Adrenal gland (tissue), 19 donors: ENCODE measurements around the gene CD93. TPM values are rescaled to one million over a fixed set of nuclear protein-coding genes. Genes with fewer than 3 reads are reported as not detected.

Source experiments
- DNase-seq, 7 donors: peaks; one replicate each; pipeline ENCODE4 v3.0.0-alpha.2; 2019 to 2020
- H3K27ac ChIP-seq, 5 donors: fragments of 200-600 bp; sonication (generic) in 4 of 5; 1 replicate in 3 of 5; 2 replicates in 2 of 5; pipeline versions ENCODE4 v1.5.1 to v1.8.0; 2016 to 2020; ENCODE audit warnings: mild to moderate bottlenecking in 1 of 5
- H3K27me3 ChIP-seq: fragments of 200-600 bp; 2 replicates; pipeline ENCODE4 v1.8.0; 2021
- H3K36me3 ChIP-seq, 2 donors: fragments of 200-600 bp; replicated peaks in 1 of 2; 1 replicate in 1 of 2; 2 replicates in 1 of 2; pipeline versions ENCODE4 v1.5.1 to v1.8.0; 2018 to 2022
- H3K4me1 ChIP-seq, 2 donors: fragments of 200-600 bp; replicated peaks in 1 of 2; 1 replicate in 1 of 2; 2 replicates in 1 of 2; pipeline versions ENCODE4 v1.5.1 to v1.8.0; 2018 to 2021
- H3K4me3 ChIP-seq, 4 donors: fragments of 200-600 bp; sonication (generic) in 3 of 4; one replicate each; pipeline ENCODE4 v1.5.1; 2016 to 2018
- H3K9me3 ChIP-seq, 3 donors: fragments of 200-600 bp; sonication (generic) in 1 of 3; replicated peaks in 1 of 3; 1 replicate in 2 of 3; 2 replicates in 1 of 3; pipeline versions ENCODE4 v1.5.1 to v1.8.0; 2016 to 2021
- POLR2A ChIP-seq, 2 donors: fragments of 450-650 bp; IDR thresholded peaks; one replicate each; pipeline ENCODE4 v1.6.1; 2017; ENCODE audit warnings: antibody characterized with exemption in 2 of 2, mild to moderate bottlenecking in 2 of 2, moderate library complexity in 1 of 2
- whole genome bisulfite sequencing, 4 donors: extraction: QIAGEN DNeasy Blood & Tissue Kit in 2 of 4; methylation state at CpG; one replicate each; pipeline versions ENCODE4 v1.1.5 to v1.1.7; 2013 to 2017; 5-methylcytosine and 5-hydroxymethylcytosine counted together
- intact Hi-C, 2 donors: fragments of 100-400 bp; cut with DNase I; formaldehyde crosslinking; loops; one replicate each; pipeline versions ENCODE4 v1.14.1 to v1.15.0; 2022 to 2023
- long read RNA-seq, 10 donors: library from polyadenylated mRNA in 3 of 10; unstranded in 2 of 10; stranded (forward) in 1 of 10; transcript quantifications; one replicate each; pipeline ENCODE4 v2.0.0 and lab custom pipeline, GENCODE V29; 2021 to 2026
- polyA plus RNA-seq, 3 donors: library from polyadenylated mRNA; stranded (reverse); fragments of 200-250 nt in 2 of 3; fragments of 350-450 nt in 1 of 3; fragmentation: Illumina TruSeq in 1 of 3; extraction: RNeasy Lipid Tissue Mini Kit (QIAGEN cat#74804) in 1 of 3; gene quantifications; one replicate each; pipeline ENCODE4 v1.2.3, GENCODE V29; 2013 to 2014
- total RNA-seq, 9 donors: library from RNA; depleted of rRNA in 4 of 9; stranded (reverse); fragments of >200 nt in 4 of 9; fragments of 120-200 nt in 1 of 9; fragmentation: NEBNext Ultra II Directional in 1 of 9; extraction: Animal tissue kit (Norgen Biotek cat#: 25700) in 1 of 9; gene quantifications; one replicate each; pipeline versions ENCODE4 v1.1.0 to v1.2.4, GENCODE V29; 2013 to 2023
- TF ChIP-seq, protein P1 (sequence below), 6 experiments: fragments of 450-650 bp in 4 of 6; fragments of 200-600 bp in 2 of 6; sonication (generic) in 1 of 6; IDR thresholded peaks; 1 replicate in 5 of 6; 2 replicates in 1 of 6; pipeline versions ENCODE4 v1.5.1 to v1.8.0; 2016 to 2021; ENCODE audit warnings: antibody characterized with exemption in 6 of 6, mild to moderate bottlenecking in 2 of 6, moderate library complexity in 1 of 6
- donor health status: healthy with polysubstance abuse.
- donor health status: Bipolar disorder and iron deficiency.
- donor health status: DM: yes; HTN: yes; CAD: no.
- donor health status: DM: no; HTN: no; CAD: no.
- donor health status: DM: no; HTN: no; CAD: no.
- donor health status: DM: yes; HTN: yes; CAD: no.

Gene CD93, protein sequence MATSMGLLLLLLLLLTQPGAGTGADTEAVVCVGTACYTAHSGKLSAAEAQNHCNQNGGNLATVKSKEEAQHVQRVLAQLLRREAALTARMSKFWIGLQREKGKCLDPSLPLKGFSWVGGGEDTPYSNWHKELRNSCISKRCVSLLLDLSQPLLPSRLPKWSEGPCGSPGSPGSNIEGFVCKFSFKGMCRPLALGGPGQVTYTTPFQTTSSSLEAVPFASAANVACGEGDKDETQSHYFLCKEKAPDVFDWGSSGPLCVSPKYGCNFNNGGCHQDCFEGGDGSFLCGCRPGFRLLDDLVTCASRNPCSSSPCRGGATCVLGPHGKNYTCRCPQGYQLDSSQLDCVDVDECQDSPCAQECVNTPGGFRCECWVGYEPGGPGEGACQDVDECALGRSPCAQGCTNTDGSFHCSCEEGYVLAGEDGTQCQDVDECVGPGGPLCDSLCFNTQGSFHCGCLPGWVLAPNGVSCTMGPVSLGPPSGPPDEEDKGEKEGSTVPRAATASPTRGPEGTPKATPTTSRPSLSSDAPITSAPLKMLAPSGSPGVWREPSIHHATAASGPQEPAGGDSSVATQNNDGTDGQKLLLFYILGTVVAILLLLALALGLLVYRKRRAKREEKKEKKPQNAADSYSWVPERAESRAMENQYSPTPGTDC
- 10 to 100 TPM; 16.9 to 83.0 (median 47.3) TPM for total RNA-seq
- 10 to 100 TPM in 1 of 3 donors, 1 to 10 TPM in 2; 4.3 to 16.1 (median 8.0) TPM for polyA plus RNA-seq
- long read RNA-seq, donor 1, full-length matches to known transcripts, result 1 of 1 reads
- long read RNA-seq, donor 1, partial matches to known transcripts, result 0 of 1 reads
- long read RNA-seq, donor 1, other reads (novel, unspliced or antisense), result 0 of 1 reads
- long read RNA-seq, donor 2, result 0 reads
- long read RNA-seq, donor 3, result 0 reads
- long read RNA-seq, donor 4, partial matches to known transcripts, result 0 of 5 reads
- long read RNA-seq, donor 4, other reads (novel, unspliced or antisense), result 5 of 5 reads
- long read RNA-seq, donor 5, full-length matches to known transcripts, result 21 of 32 reads
- long read RNA-seq, donor 5, partial matches to known transcripts, result 0 of 32 reads
- long read RNA-seq, donor 5, other reads (novel, unspliced or antisense), result 11 of 32 reads
- long read RNA-seq, donor 6, full-length matches to known transcripts, result 1 of 8 reads
- long read RNA-seq, donor 6, partial matches to known transcripts, result 0 of 8 reads
- long read RNA-seq, donor 6, other reads (novel, unspliced or antisense), result 7 of 8 reads
- long read RNA-seq, donor 7, full-length matches to known transcripts, result 4 of 4 reads
- long read RNA-seq, donor 7, partial matches to known transcripts, result 0 of 4 reads
- long read RNA-seq, donor 7, other reads (novel, unspliced or antisense), result 0 of 4 reads
- long read RNA-seq, donor 8, full-length matches to known transcripts, result 4 of 10 reads
- long read RNA-seq, donor 8, partial matches to known transcripts, result 6 of 10 reads
- long read RNA-seq, donor 8, other reads (novel, unspliced or antisense), result 0 of 10 reads
- long read RNA-seq, donor 9, full-length matches to known transcripts, result 4 of 4 reads
- long read RNA-seq, donor 9, partial matches to known transcripts, result 0 of 4 reads
- long read RNA-seq, donor 9, other reads (novel, unspliced or antisense), result 0 of 4 reads
- long read RNA-seq, donor 10, full-length matches to known transcripts, result 3 of 3 reads
- long read RNA-seq, donor 10, partial matches to known transcripts, result 0 of 3 reads
- long read RNA-seq, donor 10, other reads (novel, unspliced or antisense), result 0 of 3 reads

- no peaks in the 10 kb centered on the region for H3K36me3 ChIP-seq
- peak; percentile 34 to 49 for TF ChIP-seq POLR2A (IDR thresholded peaks at IDR 0.05)
- TF ChIP-seq, protein P1, sequence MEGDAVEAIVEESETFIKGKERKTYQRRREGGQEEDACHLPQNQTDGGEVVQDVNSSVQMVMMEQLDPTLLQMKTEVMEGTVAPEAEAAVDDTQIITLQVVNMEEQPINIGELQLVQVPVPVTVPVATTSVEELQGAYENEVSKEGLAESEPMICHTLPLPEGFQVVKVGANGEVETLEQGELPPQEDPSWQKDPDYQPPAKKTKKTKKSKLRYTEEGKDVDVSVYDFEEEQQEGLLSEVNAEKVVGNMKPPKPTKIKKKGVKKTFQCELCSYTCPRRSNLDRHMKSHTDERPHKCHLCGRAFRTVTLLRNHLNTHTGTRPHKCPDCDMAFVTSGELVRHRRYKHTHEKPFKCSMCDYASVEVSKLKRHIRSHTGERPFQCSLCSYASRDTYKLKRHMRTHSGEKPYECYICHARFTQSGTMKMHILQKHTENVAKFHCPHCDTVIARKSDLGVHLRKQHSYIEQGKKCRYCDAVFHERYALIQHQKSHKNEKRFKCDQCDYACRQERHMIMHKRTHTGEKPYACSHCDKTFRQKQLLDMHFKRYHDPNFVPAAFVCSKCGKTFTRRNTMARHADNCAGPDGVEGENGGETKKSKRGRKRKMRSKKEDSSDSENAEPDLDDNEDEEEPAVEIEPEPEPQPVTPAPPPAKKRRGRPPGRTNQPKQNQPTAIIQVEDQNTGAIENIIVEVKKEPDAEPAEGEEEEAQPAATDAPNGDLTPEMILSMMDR (IDR thresholded peaks at IDR 0.05), result no peak
- H3K4me1 ChIP-seq, result peaks cover 0 to 4% of the 10 kb centered on the region in 2 donors
- WGBS, 4 donors, result 45 to 64% (median 60%) methylated on average over 8 to 28 of the region's 28 CpGs
- peak in 4 of 7 donors; percentile 53 to 77 (median 58) for DNase-seq
- H3K9me3 ChIP-seq, result no peaks in the 10 kb centered on the region
- peak within 1 kb of the TSS in 1 of 4 donors; percentile 46 for H3K4me3 ChIP-seq
- intact Hi-C loops, result no loop called here
- peak within 1 kb of the TSS; percentile 19 to 92 (median 70) for H3K27ac ChIP-seq
- no peaks in the 10 kb centered on the region for H3K27me3 ChIP-seq
Observed at GRCh38 chr20:23086056-23086566, at the start of gene CD93. Gene CD93, minus strand, starts transcription at chr20:23086324. Its CDS starts 132 bp downstream, at chr20:23086192.

- 86 to 95% (median 92%) methylated on average over 8 of the region's 8 CpGs for WGBS, 4 donors
- Histone ChIP-seq H3K36me3 (no peaks in the 10 kb centered on the region), H3K4me1 (peaks cover 15 to 39% of the 10 kb centered on the region in 2 donors), H3K9me3 (no peaks in the 10 kb centered on the region), H3K27ac (peak overlapping the region in 1 of 5 donors; percentile 2), H3K27me3 (no peaks in the 10 kb centered on the region), H3K4me3 (no peak overlapping the region)
- peak in 1 of 7 donors; percentile 5 for DNase-seq
- intact Hi-C loops, result no loop called here
- TF ChIP-seq, protein P1 (IDR thresholded peaks at IDR 0.05), result no peak
- no peak for TF ChIP-seq POLR2A (IDR thresholded peaks at IDR 0.05)
Observed at GRCh38 chr20:23133560-23133998, 47.5 kb upstream of the CD93 start.

DNA sequence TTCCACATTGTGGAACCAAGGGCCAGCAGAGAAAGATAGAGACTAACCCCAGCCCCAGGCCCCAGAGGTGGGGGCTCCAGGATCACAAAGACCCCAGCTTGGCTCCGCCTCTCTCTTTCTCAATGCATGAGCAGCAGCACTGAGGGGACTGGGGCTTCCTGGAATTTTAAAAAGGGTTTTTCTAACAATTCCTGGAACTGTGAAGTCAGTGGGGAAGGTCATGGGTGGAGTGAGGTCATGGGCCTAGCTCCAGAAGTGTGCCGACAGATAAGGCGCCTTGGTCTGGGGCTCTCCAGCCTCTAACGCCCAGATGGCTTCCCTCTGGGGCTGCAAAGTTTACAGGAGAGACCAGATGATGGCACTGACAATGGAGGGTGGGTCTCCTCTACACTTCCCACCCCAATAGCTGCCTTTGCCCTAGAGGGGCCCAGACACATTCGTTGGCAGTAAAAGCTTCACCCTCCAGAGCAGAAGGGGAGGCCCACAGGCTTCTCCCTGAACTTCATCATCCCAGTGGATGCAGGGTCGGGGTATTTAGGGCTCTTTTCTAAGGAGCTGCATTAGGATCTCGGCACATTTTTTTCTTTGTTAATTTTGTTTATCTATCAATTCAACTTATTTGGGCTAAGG lies 46.9 kb upstream of the CD93 start:
- no peaks in the 10 kb centered on the region for H3K36me3 ChIP-seq
- intact Hi-C loops, result no loop called here
- TF ChIP-seq, protein P1 (IDR thresholded peaks at IDR 0.05), result no peak
- no peak for TF ChIP-seq POLR2A (IDR thresholded peaks at IDR 0.05)
- peak in 5 of 7 donors; percentile 52 to 71 (median 57) for DNase-seq
- peaks cover 15 to 41% of the 10 kb centered on the region in 2 donors for H3K4me1 ChIP-seq
- H3K4me3 ChIP-seq, result no peak overlapping the region
- WGBS, 4 donors, result 56 to 74% (median 64%) methylated on average over 7 of the region's 7 CpGs
- peak overlapping the region in 1 of 5 donors; percentile 2 for H3K27ac ChIP-seq
- no peaks in the 10 kb centered on the region for H3K27me3 ChIP-seq
- H3K9me3 ChIP-seq, result no peaks in the 10 kb centered on the region
